Activated T-helper 2 cell treated with anti-CD3 and anti-CD28 coated beads, Interferon-gamma antibody, Interleukin-2, Interleukin-4, amounts not matched to agents 10 μg/mL and 5 μg/mL and 100 μg/mL, durations not matched to agents 14 hours and 24 hours and 36 hours (primary cell): Measurements from ENCODE around the gene IQCC. TPM values are rescaled to one million over a fixed set of nuclear protein-coding genes. Genes with fewer than 3 reads are reported as not detected.

Experiments
- DNase-seq: peaks from one replicate; pipeline ENCODE4 v3.0.0; 2021; ENCODE audit warnings: low spot score
- H3K27ac Mint-ChIP-seq: one replicate; pipeline ENCODE4 v1.8.0; 2021; ENCODE audit warnings: mixed read lengths
- H3K27me3 Mint-ChIP-seq: one replicate; pipeline ENCODE4 v1.8.0; 2021; ENCODE audit warnings: low read depth, mixed read lengths
- H3K36me3 Mint-ChIP-seq: one replicate; pipeline ENCODE4 v1.8.0; 2021; ENCODE audit warnings: low read depth, mixed read lengths
- H3K4me1 Mint-ChIP-seq: one replicate; pipeline ENCODE4 v1.8.0; 2021; ENCODE audit warnings: low read depth, mixed read lengths
- H3K4me3 Mint-ChIP-seq: one replicate; pipeline ENCODE4 v1.8.0; 2021; ENCODE audit warnings: low read depth, mild to moderate bottlenecking, moderate library complexity, mixed read lengths
- H3K9me3 Mint-ChIP-seq: one replicate; pipeline ENCODE4 v1.8.0; 2021; ENCODE audit warnings: mixed read lengths
- intact Hi-C: fragments of 100-400 bp; cut with micrococcal nuclease; formaldehyde crosslinking; loops from one replicate; pipeline ENCODE4 v1.15.1; 2023
- total RNA-seq: library from RNA; stranded (reverse); gene quantifications from 2 replicates; pipeline ENCODE4 v1.2.3, GENCODE V29; 2022

Gene IQCC
- total RNA-seq, 1 donor from 2014 or later = 5.4 TPM

DNA sequence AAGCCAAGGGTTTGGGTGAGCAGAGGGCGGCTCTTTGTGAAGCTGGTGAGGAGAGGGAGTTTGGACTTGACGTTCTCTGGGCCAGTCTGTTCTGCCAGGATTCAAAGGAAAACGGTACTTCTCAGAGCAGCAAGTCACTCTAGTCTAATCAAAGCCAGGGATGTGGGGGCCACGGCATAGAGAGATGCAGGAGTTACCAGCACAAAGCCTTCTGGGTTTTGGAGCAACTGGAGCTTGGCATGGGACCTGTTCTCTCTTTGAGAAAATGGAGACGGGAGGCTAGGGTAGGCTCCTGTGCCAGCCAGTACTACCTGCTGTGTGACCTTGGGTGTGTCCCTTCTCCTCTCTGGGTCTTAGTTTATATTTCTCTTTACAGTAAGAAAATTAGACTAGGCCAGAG lies 23.9 kb upstream of the IQCC start:
- no peak for DNase-seq
- intact Hi-C loops = loop anchor here (2.0 to 5.0 kb wide), 2 partner anchors 71 to 109 kb away; partner anchors contain the start of genes LCK and TMEM39B
- H3K9me3 Mint-ChIP-seq = no peaks in the 10 kb centered on the region

DNA sequence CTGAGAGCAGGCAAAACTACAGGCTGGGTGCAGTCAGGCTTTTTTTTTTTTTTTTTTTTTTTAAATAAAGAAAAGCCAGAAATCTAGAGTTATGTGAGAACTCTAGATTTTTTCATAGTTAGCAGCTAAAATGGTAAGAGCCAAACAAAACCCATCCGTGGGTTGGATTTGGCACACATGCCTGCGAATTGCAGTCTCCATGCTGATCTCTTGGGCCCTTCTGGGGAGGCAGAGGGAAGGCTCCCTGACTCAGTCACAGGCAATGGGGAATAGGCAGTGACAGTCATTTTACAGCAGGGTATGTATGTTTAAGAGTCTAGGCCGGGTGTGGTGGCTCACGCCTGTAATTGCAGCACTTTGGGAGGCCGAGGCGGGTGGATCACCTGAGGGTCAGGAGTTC lies 23.4 kb upstream of the IQCC start:
- Mint-ChIP-seq H3K4me3 (peak overlapping the region; percentile 97), H3K27me3 (no peaks in the 10 kb centered on the region), H3K36me3 (peaks cover 58% of the 10 kb centered on the region), H3K9me3 (no peaks in the 10 kb centered on the region), H3K4me1 (peaks cover 48% of the 10 kb centered on the region), H3K27ac (no peak overlapping the region)
- no peak for DNase-seq
- intact Hi-C loops = loop anchor here (5.0 kb wide), 1 partner anchor 70 kb away; the partner anchor contains the start of gene LCK

More for the DNA sequence above, 23.9 kb upstream of the IQCC start:
- H3K36me3 Mint-ChIP-seq = peaks cover 55% of the 10 kb centered on the region
- H3K4me1 Mint-ChIP-seq = peaks cover 47% of the 10 kb centered on the region
- H3K4me3 Mint-ChIP-seq = peak overlapping the region; percentile 97
- H3K27me3 Mint-ChIP-seq = no peaks in the 10 kb centered on the region
- H3K27ac Mint-ChIP-seq = peak overlapping the region; percentile 92

DNA sequence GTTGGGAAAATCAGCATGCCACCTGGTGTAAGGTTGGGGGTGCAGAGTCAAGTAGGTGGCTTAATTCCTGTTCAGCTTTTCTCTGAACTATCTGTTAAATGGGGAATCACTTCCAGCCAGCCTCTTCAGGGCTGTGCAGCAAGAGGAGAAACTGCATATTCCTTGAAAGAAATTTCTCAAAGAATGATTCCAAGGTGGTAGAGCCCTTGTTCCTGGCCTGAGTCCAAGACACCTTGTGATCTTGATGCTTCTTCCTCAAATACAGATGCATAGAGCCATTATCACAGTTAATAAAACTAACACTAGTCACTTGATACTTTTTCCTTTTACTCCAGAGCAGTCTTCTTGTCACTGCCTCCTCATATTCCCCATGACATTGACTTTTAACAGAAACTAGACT lies 20.8 kb upstream of the IQCC start:
- intact Hi-C loops = loop anchor here (5.0 kb wide), 1 partner anchor 68 kb away; the partner anchor contains the start of gene LCK
- Mint-ChIP-seq H3K9me3 (no peaks in the 10 kb centered on the region), H3K36me3 (peaks cover 82% of the 10 kb centered on the region), H3K4me3 (peak overlapping the region; percentile 66), H3K4me1 (peaks cover 47% of the 10 kb centered on the region), H3K27me3 (no peaks in the 10 kb centered on the region), H3K27ac (no peak overlapping the region)
- DNase-seq = no peak

- peak overlapping the region; percentile 49 for H3K4me3 Mint-ChIP-seq
- peak overlapping the region; percentile 77 for H3K27ac Mint-ChIP-seq
- H3K9me3 Mint-ChIP-seq = no peaks in the 10 kb centered on the region
- DNase-seq = no peak
- intact Hi-C loops = no loop called here
- peaks cover 40% of the 10 kb centered on the region for H3K4me1 Mint-ChIP-seq
- H3K27me3 Mint-ChIP-seq = no peaks in the 10 kb centered on the region
- peaks cover 82% of the 10 kb centered on the region for H3K36me3 Mint-ChIP-seq
These were observed 19.4 kb upstream of the IQCC start for GRCh38 chr1:32186077-32186476.

GRCh38 chr1:32186491-32186890 lies 19.0 kb upstream of the IQCC start:
- H3K27ac Mint-ChIP-seq = peak overlapping the region; percentile 77
- peak overlapping the region; percentile 49 for H3K4me3 Mint-ChIP-seq
- peaks cover 82% of the 10 kb centered on the region for H3K36me3 Mint-ChIP-seq
- no peaks in the 10 kb centered on the region for H3K9me3 Mint-ChIP-seq
- no peak for DNase-seq
- intact Hi-C loops = no loop called here
- H3K4me1 Mint-ChIP-seq = peaks cover 36% of the 10 kb centered on the region
- H3K27me3 Mint-ChIP-seq = no peaks in the 10 kb centered on the region

- peak overlapping the region; percentile 19 for H3K27ac Mint-ChIP-seq
These were observed 17.6 kb upstream of the IQCC start for GRCh38 chr1:32187850-32188249.

DNA sequence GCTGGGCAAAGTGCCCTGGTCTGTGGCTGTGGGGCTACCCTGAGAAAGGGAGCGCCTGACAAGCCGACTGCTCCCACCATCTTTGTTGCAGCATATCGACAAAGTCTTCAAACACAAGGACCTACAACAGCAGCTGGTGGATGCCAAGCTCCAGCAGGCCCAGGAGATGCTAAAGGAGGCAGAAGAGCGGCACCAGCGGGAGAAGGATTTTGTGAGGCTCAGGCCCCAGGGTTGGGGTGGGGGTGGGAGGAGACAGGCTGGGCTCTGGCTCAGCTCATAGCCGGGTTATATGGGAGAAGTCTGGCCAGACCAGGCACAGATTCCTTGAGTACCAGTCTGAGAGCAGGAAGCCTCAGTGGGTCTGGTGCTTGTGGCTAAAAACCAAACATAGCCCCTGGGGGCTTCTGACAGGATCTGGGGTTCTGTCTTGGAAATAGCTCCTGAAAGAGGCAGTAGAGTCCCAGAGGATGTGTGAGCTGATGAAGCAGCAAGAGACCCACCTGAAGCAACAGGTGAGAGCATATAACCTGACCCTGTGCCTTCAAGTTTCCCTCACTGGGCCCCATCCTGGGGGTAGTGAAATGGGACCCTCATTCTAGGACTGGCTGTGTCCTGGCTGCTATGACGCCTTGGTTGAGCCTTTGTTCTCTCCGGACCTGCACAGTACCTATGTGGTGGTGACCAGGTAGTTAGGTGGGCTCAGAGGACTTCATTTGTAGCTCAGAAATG lies 13.1 kb upstream of the IQCC start:
- H3K27ac Mint-ChIP-seq = no peak overlapping the region
- no peaks in the 10 kb centered on the region for H3K9me3 Mint-ChIP-seq
- H3K4me1 Mint-ChIP-seq = peaks cover 42% of the 10 kb centered on the region
- peaks cover 95% of the 10 kb centered on the region for H3K36me3 Mint-ChIP-seq
- intact Hi-C loops = no loop called here
- no peak overlapping the region for H3K4me3 Mint-ChIP-seq
- no peaks in the 10 kb centered on the region for H3K27me3 Mint-ChIP-seq
- no peak for DNase-seq

More at GRCh38 chr1:32187850-32188249, 17.6 kb upstream of the IQCC start:
- no peaks in the 10 kb centered on the region for H3K9me3 Mint-ChIP-seq
- H3K36me3 Mint-ChIP-seq = peaks cover 82% of the 10 kb centered on the region
- intact Hi-C loops = no loop called here
- no peak overlapping the region for H3K4me3 Mint-ChIP-seq
- no peaks in the 10 kb centered on the region for H3K27me3 Mint-ChIP-seq
- no peak for DNase-seq
- H3K4me1 Mint-ChIP-seq = peaks cover 28% of the 10 kb centered on the region

DNA sequence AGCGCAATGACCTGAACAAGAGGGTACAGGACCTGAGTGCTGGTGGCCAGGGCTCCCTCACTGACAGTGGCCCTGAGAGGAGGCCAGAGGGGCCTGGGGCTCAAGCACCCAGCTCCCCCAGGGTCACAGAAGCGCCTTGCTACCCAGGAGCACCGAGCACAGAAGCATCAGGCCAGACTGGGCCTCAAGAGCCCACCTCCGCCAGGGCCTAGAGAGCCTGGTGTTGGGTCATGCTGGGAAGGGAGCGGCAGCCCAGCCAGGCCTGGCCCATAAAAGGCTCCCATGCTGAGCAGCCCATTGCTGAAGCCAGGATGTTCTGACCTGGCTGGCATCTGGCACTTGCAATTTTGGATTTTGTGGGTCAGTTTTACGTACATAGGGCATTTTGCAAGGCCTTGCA lies 10.5 kb upstream of the IQCC start:
- H3K27me3 Mint-ChIP-seq = no peaks in the 10 kb centered on the region
- H3K9me3 Mint-ChIP-seq = no peaks in the 10 kb centered on the region
- no peak overlapping the region for H3K4me3 Mint-ChIP-seq
- peaks cover 83% of the 10 kb centered on the region for H3K36me3 Mint-ChIP-seq
- DNase-seq = no peak
- H3K4me1 Mint-ChIP-seq = peaks cover 57% of the 10 kb centered on the region
- no peak overlapping the region for H3K27ac Mint-ChIP-seq
- intact Hi-C loops = no loop called here

- Mint-ChIP-seq H3K36me3 (peaks cover 77% of the 10 kb centered on the region), H3K4me1 (peaks cover 62% of the 10 kb centered on the region), H3K4me3 (no peak overlapping the region), H3K27ac (no peak overlapping the region), H3K27me3 (no peaks in the 10 kb centered on the region), H3K9me3 (no peaks in the 10 kb centered on the region)
- intact Hi-C loops = no loop called here
- DNase-seq = no peak
These were observed 9.9 kb upstream of the IQCC start for GRCh38 chr1:32195531-32195930.

GRCh38 chr1:32195972-32196823 lies 9.3 kb upstream of the IQCC start:
- peak overlapping the region; percentile 50 for H3K27ac Mint-ChIP-seq
- no peak overlapping the region for H3K4me3 Mint-ChIP-seq
- no peak for DNase-seq
- peaks cover 73% of the 10 kb centered on the region for H3K36me3 Mint-ChIP-seq
- peaks cover 62% of the 10 kb centered on the region for H3K4me1 Mint-ChIP-seq
- no peaks in the 10 kb centered on the region for H3K9me3 Mint-ChIP-seq
- intact Hi-C loops = no loop called here
- H3K27me3 Mint-ChIP-seq = no peaks in the 10 kb centered on the region

DNA sequence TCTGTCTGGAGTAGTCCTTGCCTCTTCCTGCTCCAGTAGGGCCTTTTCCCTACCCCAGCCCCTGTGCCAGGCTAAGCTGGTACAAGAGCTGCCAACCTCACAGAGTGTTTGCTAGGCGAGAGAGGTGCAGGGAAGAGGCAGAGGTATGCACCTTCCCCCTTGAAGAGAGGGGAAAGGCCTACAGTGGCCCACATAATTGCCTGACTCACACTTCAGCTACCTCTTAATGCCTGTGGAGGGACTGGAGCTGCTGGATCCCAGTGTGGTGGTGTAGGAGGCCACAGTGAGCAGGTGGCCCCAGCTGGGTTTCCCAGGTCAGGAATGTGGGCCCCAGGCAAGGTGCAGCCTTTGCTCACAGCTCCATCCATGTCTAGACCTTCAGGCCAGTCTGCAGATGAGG lies 8.4 kb upstream of the IQCC start:
- H3K36me3 Mint-ChIP-seq = peaks cover 68% of the 10 kb centered on the region
- no peaks in the 10 kb centered on the region for H3K27me3 Mint-ChIP-seq
- peaks cover 71% of the 10 kb centered on the region for H3K4me1 Mint-ChIP-seq
- H3K4me3 Mint-ChIP-seq = no peak overlapping the region
- no peak for DNase-seq
- no peaks in the 10 kb centered on the region for H3K9me3 Mint-ChIP-seq
- intact Hi-C loops = no loop called here
- peak overlapping the region; percentile 66 for H3K27ac Mint-ChIP-seq

DNA sequence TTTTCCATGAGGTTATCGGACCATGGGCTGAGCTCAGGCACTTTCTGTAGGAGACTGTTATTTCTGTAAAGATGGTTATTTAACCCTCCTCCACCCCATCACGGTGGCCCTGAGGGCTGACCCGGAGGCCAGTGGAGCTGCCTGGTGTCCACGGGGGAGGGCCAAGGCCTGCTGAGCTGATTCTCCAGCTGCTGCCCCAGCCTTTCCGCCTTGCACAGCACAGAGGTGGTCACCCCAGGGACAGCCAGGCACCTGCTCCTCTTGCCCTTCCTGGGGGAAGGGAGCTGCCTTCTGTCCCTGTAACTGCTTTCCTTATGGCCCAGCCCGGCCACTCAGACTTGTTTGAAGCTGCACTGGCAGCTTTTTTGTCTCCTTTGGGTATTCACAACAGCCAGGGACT lies 7.6 kb upstream of the IQCC start:
- H3K36me3 Mint-ChIP-seq = peaks cover 64% of the 10 kb centered on the region
- intact Hi-C loops = no loop called here
- H3K27me3 Mint-ChIP-seq = no peaks in the 10 kb centered on the region
- H3K4me3 Mint-ChIP-seq = no peak overlapping the region
- no peak overlapping the region for H3K27ac Mint-ChIP-seq
- H3K9me3 Mint-ChIP-seq = no peaks in the 10 kb centered on the region
- no peak for DNase-seq
- H3K4me1 Mint-ChIP-seq = peaks cover 74% of the 10 kb centered on the region
